ENCODE data around the gene VTI1A. TPM values are rescaled to one million over a fixed set of nuclear protein-coding genes. Genes with fewer than 3 reads are reported as not detected.

VTI1A gene
- polyA plus RNA-seq, 1 of the 3 experiments (the other 2 are of a cell fraction) = 8.3 TPM

GRCh38 chr10:112735041-112735695, 288.2 kb downstream of the VTI1A start (continued):
- TF ChIP-seq MAX (IDR thresholded peaks at IDR 0.05; ENCODE audit: low read depth) (no peak), USF2 (IDR thresholded peaks at IDR 0.05; ENCODE audit: borderline replicate concordance, low read depth, low read length) (no peak), FOSL2 (IDR thresholded peaks at IDR 0.05; ENCODE audit: borderline replicate concordance, low read depth) (no peak)

- no peak overlapping the region for H3K4me2 ChIP-seq
- H3K4me1 ChIP-seq (ENCODE audit: control insufficient read depth in 1 of 2, insufficient read depth in 2 of 2, low read depth in 1 of 2, low read length in 1 of 2) = peaks cover 15% of the 10 kb centered on the region in 2 experiments
- H3F3A ChIP-seq (replicated peaks; ENCODE audit: insufficient read depth) = peaks cover 13% of the 10 kb centered on the region
- ChIA-PET CTCF (no interaction called here), POLR2A (no interaction called here)
- H3K4me3 ChIP-seq (ENCODE audit: low read depth in 2 of 2, low read length in 1 of 2) = no peak overlapping the region
- H3K9me2 ChIP-seq = no peaks in the 10 kb centered on the region
- no peak overlapping the region for H2AFZ ChIP-seq (ENCODE audit: low read depth)
- no peak for DNase-seq
- no peak overlapping the region; a peak in 1 of 4 replicates for H3K27ac ChIP-seq (ENCODE audit: low read depth in 2 of 2, low read length in 1 of 2)
- H3K9ac ChIP-seq = no peak overlapping the region
- H3K9me3 ChIP-seq = no peaks in the 10 kb centered on the region
- 90% methylated on average over 11 of the region's 11 CpGs for WGBS (ENCODE audit: low lambda C conversion rate)
- no peaks in the 10 kb centered on the region for H3K27me3 ChIP-seq (ENCODE audit: insufficient read depth)
- no peaks in the 10 kb centered on the region for H3K36me3 ChIP-seq (replicated peaks in 1 of 2; ENCODE audit: control insufficient read depth in 1 of 2, insufficient read depth in 2 of 2, low read length in 1 of 2)
- H3K79me2 ChIP-seq (ENCODE audit: insufficient read depth) = no peaks in the 10 kb centered on the region; the same call in 1 of the 2 replicates
- no peaks in the 10 kb centered on the region for H4K20me1 ChIP-seq (ENCODE audit: insufficient read depth)
- TF ChIP-seq TAF1 (IDR thresholded peaks at IDR 0.05; ENCODE audit: borderline replicate concordance, low read depth, low read length) = no peak
- no peak for TF ChIP-seq SMC3 (IDR thresholded peaks at IDR 0.05; ENCODE audit: low read depth, low read length)
- TF ChIP-seq MXI1 (IDR thresholded peaks at IDR 0.05; ENCODE audit: low read depth, low read length) = no peak
- no peak for TF ChIP-seq IRF3 (IDR thresholded peaks at IDR 0.05; ENCODE audit: low read depth, low read length)
- no peak for TF ChIP-seq RFX5 (IDR thresholded peaks at IDR 0.05; ENCODE audit: low read length)
- no peak for TF ChIP-seq JUND (IDR thresholded peaks at IDR 0.05)
- no peak for TF ChIP-seq RCOR1 (IDR thresholded peaks at IDR 0.05; ENCODE audit: low read length)
- TF ChIP-seq TCF12 (IDR thresholded peaks at IDR 0.05) = no peak
- no peak for TF ChIP-seq CTCF (IDR thresholded peaks at IDR 0.05)
- TF ChIP-seq MAX (IDR thresholded peaks at IDR 0.05; ENCODE audit: low read depth) = no peak
- TF ChIP-seq RAD21 (IDR thresholded peaks at IDR 0.05; ENCODE audit: low read length) = no peak
- no peak for TF ChIP-seq SIN3A (IDR thresholded peaks at IDR 0.05; ENCODE audit: borderline replicate concordance, low read depth, low read length)
- no peak for TF ChIP-seq NFIC (IDR thresholded peaks at IDR 0.05; ENCODE audit: borderline replicate concordance)
- TF ChIP-seq TEAD4 (IDR thresholded peaks at IDR 0.05; ENCODE audit: borderline replicate concordance, insufficient read depth) = no peak
- no peak for TF ChIP-seq GABPA (IDR thresholded peaks at IDR 0.05; ENCODE audit: low read depth)
- no peak for TF ChIP-seq ZBTB33 (IDR thresholded peaks at IDR 0.05; ENCODE audit: borderline replicate concordance, low read depth)
Measured at GRCh38 chr10:112738606-112739591, 291.9 kb downstream of the VTI1A start.
